ENCODE measurements around the gene NCOR2. TPM values are rescaled to one million over a fixed set of nuclear protein-coding genes. Genes with fewer than 3 reads are reported as not detected.

Gene NCOR2
- total RNA-seq, 1 donor from 2014 or later: 159 TPM

- no peak for DNase-seq (ENCODE audit: low spot score)
Observed at GRCh38 chr12:124581307-124582107, 14.1 kb upstream of the NCOR2 start.

GRCh38 chr12:124579921-124580517 lies 12.6 kb upstream of the NCOR2 start:
- intact Hi-C loops (cut with DNase I): loop anchor here (5.0 to 10.0 kb wide), 2 partner anchors 97 to 545 kb away; no protein-coding TSS in a partner anchor
- DNase-seq (ENCODE audit: low spot score): no peak

More at GRCh38 chr12:124581307-124582107, 14.1 kb upstream of the NCOR2 start:
- intact Hi-C loops (cut with DNase I): loop anchor here (5.0 kb wide), 1 partner anchor 96 kb away; no protein-coding TSS in a partner anchor

- intact Hi-C loops (cut with DNase I): loop anchor here (10.0 kb wide), 1 partner anchor 544 kb away; no protein-coding TSS in a partner anchor
- no peak for DNase-seq (ENCODE audit: low spot score)
Observed at GRCh38 chr12:124578854-124579253, 11.4 kb upstream of the NCOR2 start.

DNA sequence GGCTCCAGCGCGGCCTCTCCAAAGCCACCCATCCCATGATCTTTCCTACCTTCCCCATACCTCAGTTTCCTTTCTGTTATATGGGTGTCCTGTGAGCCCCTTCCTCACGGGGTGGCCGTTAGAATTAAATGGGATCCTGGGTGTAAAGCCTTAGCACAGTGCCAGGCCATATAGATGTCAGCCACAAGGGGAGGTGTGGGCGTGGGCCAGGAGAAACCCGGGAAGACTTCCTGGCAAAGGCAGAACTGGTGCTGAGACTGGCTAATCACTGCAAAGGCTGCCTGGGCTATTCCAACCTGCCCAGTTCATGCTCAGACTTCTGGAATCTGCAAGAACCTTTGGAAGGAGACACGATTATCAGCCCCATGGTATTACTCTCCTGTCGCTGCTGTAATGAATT lies 11.0 kb upstream of the NCOR2 start:
- no peak for DNase-seq (ENCODE audit: low spot score)
- intact Hi-C loops (cut with DNase I): loop anchor here (10.0 kb wide), 1 partner anchor 544 kb away; no protein-coding TSS in a partner anchor

DNA sequence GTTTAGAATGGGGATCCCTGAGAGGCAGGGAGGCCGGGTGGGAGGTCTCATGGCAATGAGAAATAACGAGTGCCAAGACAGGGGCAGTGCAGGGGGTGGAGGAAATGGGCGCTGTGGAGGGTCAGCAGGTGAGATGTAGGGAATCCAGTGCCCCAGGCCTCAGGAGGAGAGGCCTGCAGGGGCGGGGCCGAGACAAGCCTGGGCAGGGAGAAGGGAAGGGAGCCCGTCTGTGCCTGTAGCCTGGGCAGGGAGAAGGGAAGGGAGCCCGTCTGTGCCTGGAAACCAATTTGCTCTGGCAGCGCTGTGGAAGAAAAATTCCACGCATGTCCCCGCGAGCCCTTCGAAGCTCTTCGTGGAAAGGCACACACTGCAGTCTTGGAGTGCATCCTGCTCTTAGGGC lies 10.6 kb upstream of the NCOR2 start:
- DNase-seq (ENCODE audit: low spot score): no peak
- intact Hi-C loops (cut with DNase I): loop anchor here (10.0 kb wide), 1 partner anchor 543 kb away; no protein-coding TSS in a partner anchor

- intact Hi-C loops (cut with DNase I): loop anchor here (10.0 kb wide), 1 partner anchor 543 kb away; no protein-coding TSS in a partner anchor
- DNase-seq (ENCODE audit: low spot score): no peak
Observed at GRCh38 chr12:124577374-124577773, 10.0 kb upstream of the NCOR2 start.

DNA sequence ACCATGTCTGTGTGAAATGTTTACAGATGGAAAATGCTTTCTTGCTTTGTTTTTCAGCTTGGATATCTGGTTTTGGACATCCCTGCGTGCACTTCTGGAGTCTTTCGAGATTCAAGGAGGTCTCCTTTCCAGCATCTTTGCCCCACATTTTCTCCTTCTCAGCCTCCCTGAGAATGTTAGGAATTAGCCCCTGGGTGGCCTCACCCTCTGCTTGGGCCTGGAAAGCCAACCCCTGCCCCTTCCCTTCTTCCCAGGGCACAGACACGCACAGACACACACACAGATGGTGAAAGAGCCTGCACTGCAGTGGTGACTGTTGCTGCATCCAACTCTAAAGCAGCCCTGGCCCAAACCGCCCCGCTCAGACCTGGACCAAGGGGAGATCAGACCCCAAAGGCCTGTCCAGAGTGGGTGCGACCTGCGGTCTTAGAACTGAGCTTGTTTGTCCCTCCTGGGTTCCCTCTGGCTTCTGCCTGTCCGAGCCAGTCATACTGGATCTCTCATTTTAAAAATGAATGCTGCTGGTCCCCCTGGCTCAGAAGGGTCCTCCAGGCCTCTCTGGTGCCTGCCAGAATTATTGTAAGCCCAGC lies 8.7 kb upstream of the NCOR2 start:
- no peak for DNase-seq (ENCODE audit: low spot score)
- intact Hi-C loops (cut with DNase I): loop anchor here (10.0 kb wide), 1 partner anchor 541 kb away; no protein-coding TSS in a partner anchor

GRCh38 chr12:124573839-124574786 lies 6.7 kb upstream of the NCOR2 start:
- DNase-seq (ENCODE audit: low spot score): no peak
- intact Hi-C loops (cut with DNase I): loop anchor here (10.0 kb wide), 1 partner anchor 539 kb away; no protein-coding TSS in a partner anchor

DNA sequence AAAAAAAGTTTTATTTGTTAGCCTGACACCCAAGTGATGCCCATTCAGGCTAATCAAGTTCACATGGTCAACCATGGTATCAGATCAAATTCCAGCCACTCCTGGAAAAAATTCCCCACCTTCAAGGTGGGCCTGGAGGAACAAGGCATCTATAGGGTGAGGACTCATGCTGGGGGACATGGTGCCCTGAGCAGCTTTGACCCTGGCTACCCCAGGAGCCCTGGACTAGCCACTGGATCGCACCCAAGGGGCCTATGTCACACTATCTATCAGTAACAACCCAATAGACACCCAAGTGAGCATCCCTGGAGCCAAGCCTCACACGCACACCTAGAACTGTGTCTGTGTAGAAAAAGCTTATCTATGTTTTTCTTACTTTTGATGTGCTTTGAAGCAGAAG lies 4.1 kb upstream of the NCOR2 start:
- DNase-seq (ENCODE audit: low spot score): no peak

DNA sequence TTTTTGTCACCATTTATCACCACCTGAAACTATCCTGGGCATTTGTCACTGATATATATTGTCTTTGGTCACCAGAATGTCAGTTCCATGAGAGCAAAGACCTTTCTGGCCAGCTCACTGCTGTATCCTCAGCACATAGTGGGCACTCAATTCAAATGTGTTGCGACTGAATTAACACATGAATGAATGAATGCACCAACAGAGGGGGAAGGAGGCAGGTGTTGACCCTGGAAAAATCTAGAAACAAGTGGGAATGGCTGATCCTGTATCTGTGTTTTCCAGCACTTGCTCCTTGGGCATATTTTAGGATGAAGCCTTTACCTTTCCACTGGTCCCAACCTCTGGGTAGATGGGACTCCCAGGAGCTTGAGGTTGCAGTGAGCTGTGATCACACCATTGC lies 3.4 kb upstream of the NCOR2 start:
- intact Hi-C loops (cut with DNase I): loop anchor here (10.0 kb wide), 1 partner anchor 536 kb away; no protein-coding TSS in a partner anchor

More for the DNA sequence above, 4.1 kb upstream of the NCOR2 start:
- intact Hi-C loops (cut with DNase I): loop anchor here (10.0 kb wide), 1 partner anchor 537 kb away; no protein-coding TSS in a partner anchor

DNA sequence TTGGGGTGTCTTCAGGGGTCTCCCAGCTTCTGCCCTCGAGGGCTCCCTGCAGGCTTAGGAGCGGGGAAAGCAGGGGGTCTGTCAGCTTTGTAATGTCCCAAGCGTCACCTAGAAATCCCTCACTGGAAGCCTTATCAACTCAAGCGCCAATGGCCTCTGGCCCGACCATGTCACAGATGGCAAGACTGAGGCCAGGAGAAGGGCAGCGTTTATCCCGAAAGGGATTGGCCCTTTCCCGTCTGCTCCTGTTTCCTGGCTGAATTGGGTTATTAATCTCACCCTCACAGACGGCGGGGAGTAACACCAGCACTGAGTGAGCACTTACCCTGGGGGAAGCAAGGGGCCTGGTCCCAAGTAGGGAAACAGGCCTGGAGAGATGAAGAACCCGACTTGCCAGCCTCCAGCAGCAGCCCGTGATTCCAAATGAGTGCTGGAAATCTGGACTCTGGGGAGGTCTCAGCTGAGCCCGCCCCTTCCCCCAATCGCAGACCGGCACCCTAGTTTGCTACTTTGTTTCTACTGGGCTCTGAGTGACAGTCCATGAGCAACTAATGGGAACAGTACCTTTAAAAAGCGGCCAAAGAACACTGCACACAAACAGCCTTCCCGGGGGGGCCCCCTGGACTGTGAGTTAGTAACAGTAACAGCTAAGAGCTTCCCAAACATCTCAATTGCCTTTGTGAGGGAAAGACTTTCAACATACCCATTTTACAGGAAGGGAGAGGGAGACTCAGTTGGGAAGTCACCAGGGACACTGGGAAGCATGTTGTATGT lies 2.1 kb upstream of the NCOR2 start:
- intact Hi-C loops (cut with DNase I): loop anchor here (2.0 to 10.0 kb wide), 8 partner anchors 58 to 535 kb away; no protein-coding TSS in a partner anchor
- DNase-seq (ENCODE audit: low spot score): no peak

More for the DNA sequence above, 3.4 kb upstream of the NCOR2 start:
- no peak for DNase-seq (ENCODE audit: low spot score)

DNA sequence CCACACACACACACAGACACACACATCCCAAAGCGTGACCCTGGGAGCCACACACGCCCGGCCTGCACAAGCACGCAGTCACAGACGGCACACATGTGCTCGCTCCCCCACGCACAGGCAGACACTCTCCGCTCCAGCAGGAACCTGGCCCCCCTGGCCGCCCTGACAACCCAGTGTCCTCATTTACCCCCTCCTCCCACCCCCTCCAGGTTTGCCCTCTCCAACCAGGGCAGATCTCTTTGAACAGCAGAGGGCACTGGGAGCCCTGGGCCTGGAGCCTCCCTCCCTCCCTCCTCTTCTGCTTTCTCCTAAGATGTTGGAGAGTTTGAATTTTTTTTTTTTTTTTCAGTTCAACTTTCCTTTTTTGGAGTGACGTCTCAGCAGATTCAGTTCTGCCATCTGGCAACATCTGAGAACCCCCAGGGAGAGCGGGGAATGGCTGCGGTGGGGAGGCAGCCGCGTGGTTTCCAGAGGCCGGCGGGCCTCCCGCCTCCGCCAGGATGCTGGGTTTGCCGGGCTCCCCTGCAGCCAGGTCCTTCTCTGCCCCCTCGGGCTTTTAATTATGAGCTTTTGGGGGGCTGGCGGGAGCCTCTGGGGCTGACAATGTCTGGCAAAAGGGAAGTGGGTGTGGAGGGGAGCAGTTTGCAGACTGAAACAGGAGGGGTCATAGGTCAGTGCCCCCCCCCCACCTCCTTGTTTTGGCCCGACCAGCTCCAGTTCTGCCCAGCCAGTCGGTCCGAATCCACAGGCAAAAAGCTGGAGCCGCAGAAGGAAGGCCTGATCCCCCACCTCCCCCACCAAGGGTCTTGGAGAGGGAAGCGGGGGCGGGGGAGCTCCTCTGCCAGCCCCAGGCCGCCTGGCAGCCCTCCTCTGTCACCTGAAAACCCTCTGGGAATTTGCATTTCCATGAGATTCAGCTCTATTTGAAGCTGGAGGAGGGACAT lies 1.3 kb upstream of the NCOR2 start:
- intact Hi-C loops (cut with DNase I): loop anchor here (1.0 to 5.0 kb wide), 8 partner anchors 59 to 201 kb away; no protein-coding TSS in a partner anchor
- peak; percentile 86 for DNase-seq (ENCODE audit: low spot score)

GRCh38 chr12:124567673-124568373 lies 411 bp upstream of the NCOR2 start:
- intact Hi-C loops (cut with DNase I): loop anchor here (1.0 to 5.0 kb wide), 10 partner anchors 49 to 201 kb away; no protein-coding TSS in a partner anchor
- DNase-seq (ENCODE audit: low spot score): peak; percentile 97

DNA sequence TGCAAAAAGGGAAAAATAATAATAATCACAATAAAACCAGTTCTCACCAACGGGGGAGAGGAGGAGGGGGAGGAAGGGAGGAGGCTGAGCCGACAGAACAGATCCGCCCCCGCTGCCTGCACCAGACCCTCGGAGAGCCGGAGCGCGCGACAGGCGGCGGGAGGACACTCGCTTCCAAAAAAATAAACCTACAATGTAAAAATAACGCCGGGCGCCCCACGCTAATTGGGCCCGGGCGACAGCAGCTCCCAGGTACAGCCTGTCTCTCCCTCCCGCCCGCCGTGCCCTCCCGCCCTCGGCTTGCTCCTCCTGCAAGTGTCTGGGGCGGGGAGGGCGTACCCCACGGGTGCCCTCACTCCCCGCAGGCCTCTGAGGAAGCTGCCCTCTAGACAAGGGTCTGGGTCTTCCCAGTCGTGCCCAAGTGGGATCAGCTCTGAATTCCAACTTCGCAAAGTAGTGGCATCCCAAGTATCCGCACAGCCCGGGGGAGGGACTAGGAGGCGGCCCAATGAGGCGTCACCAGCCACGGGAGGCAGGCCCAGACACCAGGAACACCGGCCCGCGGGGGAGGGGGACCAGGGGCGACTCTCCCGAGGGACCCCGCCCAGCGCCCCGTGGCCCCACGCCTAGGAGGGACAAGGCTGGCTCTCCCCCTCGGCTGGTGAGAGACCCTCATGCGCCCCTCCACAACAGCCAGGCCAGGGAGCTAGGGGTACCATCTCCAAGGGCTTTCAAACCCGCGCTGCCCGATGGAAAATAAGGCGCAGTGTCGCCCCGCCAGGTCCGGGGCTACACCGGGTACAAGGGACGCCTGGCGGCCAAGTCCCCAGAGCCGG lies 1.0 kb downstream of the NCOR2 start:
- peak; percentile 94 for DNase-seq (ENCODE audit: low spot score)
- intact Hi-C loops (cut with DNase I): loop anchor here (2.0 to 5.0 kb wide), 7 partner anchors 48 to 199 kb away; no protein-coding TSS in a partner anchor

DNA sequence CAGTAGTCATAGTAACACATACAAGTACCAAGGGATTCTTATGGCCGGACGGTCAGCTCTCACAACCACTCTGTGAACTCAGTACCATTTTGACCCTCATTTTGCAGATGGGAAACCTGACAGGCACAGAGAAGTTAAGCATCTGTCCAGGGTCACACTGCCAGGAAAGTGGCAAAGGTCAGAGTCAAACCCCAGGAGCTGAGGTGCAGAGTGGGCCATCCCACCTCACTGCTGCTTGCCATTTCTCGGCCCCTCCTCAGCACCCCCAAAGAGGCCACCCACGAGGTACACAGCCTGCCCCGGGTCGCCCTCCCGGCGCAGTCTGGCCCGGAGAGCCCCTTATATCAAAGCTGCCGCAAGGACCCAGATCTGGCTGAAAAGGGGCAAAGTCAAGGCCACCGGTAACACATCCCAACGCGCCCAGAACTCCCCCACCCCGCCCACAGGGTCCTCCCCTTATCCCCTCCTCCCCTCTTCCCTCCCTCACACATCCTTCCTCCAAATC lies 1.7 kb downstream of the NCOR2 start:
- intact Hi-C loops (cut with DNase I): loop anchor here (2.0 to 5.0 kb wide), 7 partner anchors 47 to 198 kb away; no protein-coding TSS in a partner anchor
- no peak for DNase-seq (ENCODE audit: low spot score)

Measured in cardiac septum (tissue), 1 donor.